GM18517 (cell line): ENCODE data around the gene RBM47.
"Not testable (repeated sequence)": the region's sequence is repeated elsewhere in the genome, so short reads cannot be mapped to it uniquely, and the experiment has no call there.

Experiments
- ATAC-seq: cut with Tn5 transposase; IDR thresholded peaks from one replicate; pipeline ENCODE4 v1.9.1; 2021; ENCODE audit warnings: mild to moderate bottlenecking, moderate library complexity; ENCODE audit not compliant: unreplicated experiment

The RBM47 gene

GRCh38 chr4:40544221-40544620 is 85.4 kb downstream of the RBM47 start:
- ATAC-seq, result no peak

GRCh38 chr4:40540800-40541199 is 88.9 kb downstream of the RBM47 start:
- no peak for ATAC-seq

- peak; percentile 53 for ATAC-seq
Measured at GRCh38 chr4:40536032-40536431, 93.6 kb downstream of the RBM47 start.

GRCh38 chr4:40531636-40532023 is 98.0 kb downstream of the RBM47 start:
- no peak for ATAC-seq

GRCh38 chr4:40530961-40531635 is 98.6 kb downstream of the RBM47 start:
- no peak for ATAC-seq

- no peak for ATAC-seq
Measured at GRCh38 chr4:40526741-40527140, 102.9 kb downstream of the RBM47 start.

- ATAC-seq, result no peak
Measured at GRCh38 chr4:40525752-40526598, 103.7 kb downstream of the RBM47 start.

GRCh38 chr4:40524366-40525041 is 105.2 kb downstream of the RBM47 start:
- no peak for ATAC-seq

GRCh38 chr4:40523581-40523980 is 106.1 kb downstream of the RBM47 start:
- no peak for ATAC-seq

GRCh38 chr4:40521957-40522356 is 107.7 kb downstream of the RBM47 start:
- ATAC-seq, result no peak

GRCh38 chr4:40520533-40520932 is 109.1 kb downstream of the RBM47 start:
- no peak for ATAC-seq

- ATAC-seq, result not testable (repeated sequence)
Measured at GRCh38 chr4:40517081-40517480, 112.6 kb downstream of the RBM47 start.

- ATAC-seq, result peak; percentile 35
Measured at GRCh38 chr4:40516651-40517050, 113.0 kb downstream of the RBM47 start.

- peak; percentile 89 for ATAC-seq
Measured at GRCh38 chr4:40515398-40516293, 114.0 kb downstream of the RBM47 start.

- no peak for ATAC-seq
Measured at GRCh38 chr4:40515037-40515397, 114.6 kb downstream of the RBM47 start.

- no peak for ATAC-seq
Measured at GRCh38 chr4:40514497-40514951, 115.1 kb downstream of the RBM47 start.

- no peak for ATAC-seq
Measured at GRCh38 chr4:40511036-40511614, 118.5 kb downstream of the RBM47 start.

- ATAC-seq, result no peak
Measured at GRCh38 chr4:40507977-40508376, 121.7 kb downstream of the RBM47 start.

- ATAC-seq, result no peak
Measured at GRCh38 chr4:40506492-40506891, 123.2 kb downstream of the RBM47 start.

GRCh38 chr4:40506066-40506465 is 123.6 kb downstream of the RBM47 start:
- no peak for ATAC-seq
